Endodermal cell (in vitro differentiated cells): Measurements from ENCODE around the gene MRC2. TPM values are rescaled to one million over a fixed set of nuclear protein-coding genes. Genes with fewer than 3 reads are reported as not detected.

Experiments used
- DNase-seq: peaks from one replicate; pipeline ENCODE4 v3.0.0-alpha.2; 2017
- H3K27ac ChIP-seq: 2 replicates; pipeline ENCODE4 v1.5.1; 2013; ENCODE audit warnings: mild to moderate bottlenecking, low read depth, low read length, moderate library complexity
- H3K27me3 ChIP-seq: 2 replicates; pipeline ENCODE4 v1.6.1; 2013; ENCODE audit warnings: mild to moderate bottlenecking, low read length, moderate library complexity; ENCODE audit not compliant: insufficient read depth, control insufficient read depth, poor library complexity, severe bottlenecking
- H3K36me3 ChIP-seq: 2 replicates; pipeline ENCODE4 v1.7.0; 2013; ENCODE audit warnings: mild to moderate bottlenecking, low read length, moderate library complexity; ENCODE audit not compliant: control insufficient read depth, insufficient read depth
- H3K4me1 ChIP-seq: one replicate; pipeline ENCODE4 v1.7.0; 2013; ENCODE audit warnings: low read length; ENCODE audit not compliant: control insufficient read depth, insufficient read depth
- H3K4me3 ChIP-seq: 2 replicates; pipeline ENCODE4 v1.5.1; 2013; ENCODE audit warnings: mild to moderate bottlenecking, low read length, moderate library complexity
- H3K9ac ChIP-seq: 2 replicates; pipeline ENCODE4 v1.6.1; 2013; ENCODE audit warnings: mild to moderate bottlenecking, low read length, moderate library complexity; ENCODE audit not compliant: poor library complexity, severe bottlenecking; ENCODE audit errors: extremely low read depth
- H3K9me3 ChIP-seq: 2 replicates; pipeline ENCODE4 v1.6.1; 2013; ENCODE audit warnings: mild to moderate bottlenecking, low read length, moderate library complexity; ENCODE audit not compliant: control insufficient read depth
- H3K27ac Mint-ChIP-seq: 2 replicates; pipeline ENCODE4 v1.8.0; 2020; ENCODE audit warnings: mixed read lengths
- H3K27me3 Mint-ChIP-seq: 2 replicates; pipeline ENCODE4 v1.8.0; 2021; ENCODE audit warnings: mild to moderate bottlenecking, mixed read lengths; ENCODE audit not compliant: insufficient read depth
- H3K36me3 Mint-ChIP-seq: 2 replicates; pipeline ENCODE4 v1.8.0; 2020; ENCODE audit warnings: low read depth, mixed read lengths
- H3K4me1 Mint-ChIP-seq: 2 replicates; pipeline ENCODE4 v1.8.0; 2020; ENCODE audit warnings: mixed read lengths
- H3K4me3 Mint-ChIP-seq: 2 replicates; pipeline ENCODE4 v1.8.0; 2020; ENCODE audit warnings: mild to moderate bottlenecking, moderate library complexity, mixed read lengths
- H3K9me3 Mint-ChIP-seq: 2 replicates; pipeline ENCODE4 v1.8.0; 2020; ENCODE audit warnings: mild to moderate bottlenecking, mixed read lengths
- WGBS, 2 experiments: methylation state at CpG; one replicate each; pipeline versions ENCODE4 v1.1.5 to v1.1.7; 2013; ENCODE audit warnings: missing lambda C conversion rate in 2 of 2, mixed read lengths in 1 of 2; ENCODE audit not compliant: insufficient coverage in 1 of 2, insufficient read length in 1 of 2; 5-methylcytosine and 5-hydroxymethylcytosine counted together
- total RNA-seq, 2 donors: library from RNA; stranded (reverse); fragmentation: NEBNext Ultra II Directional in 1 of 2; extraction: Animal tissue kit (Norgen Biotek cat#: 25700) in 1 of 2; gene quantifications; 2 replicates in 1 of 2; 3 replicates in 1 of 2; pipeline ENCODE4 v1.2.1, GENCODE V29; 2021
- TF ChIP-seq, protein P1 (sequence below): fragments of 200-600 bp; sonication (generic); conservative IDR thresholded peaks from 2 replicates; pipeline ENCODE4 v1.5.0; 2021; ENCODE audit warnings: antibody characterized with exemption, mild to moderate bottlenecking

The MRC2 gene
- total RNA-seq, 2 donors from 2014 or later = 103 to 165 TPM

DNA sequence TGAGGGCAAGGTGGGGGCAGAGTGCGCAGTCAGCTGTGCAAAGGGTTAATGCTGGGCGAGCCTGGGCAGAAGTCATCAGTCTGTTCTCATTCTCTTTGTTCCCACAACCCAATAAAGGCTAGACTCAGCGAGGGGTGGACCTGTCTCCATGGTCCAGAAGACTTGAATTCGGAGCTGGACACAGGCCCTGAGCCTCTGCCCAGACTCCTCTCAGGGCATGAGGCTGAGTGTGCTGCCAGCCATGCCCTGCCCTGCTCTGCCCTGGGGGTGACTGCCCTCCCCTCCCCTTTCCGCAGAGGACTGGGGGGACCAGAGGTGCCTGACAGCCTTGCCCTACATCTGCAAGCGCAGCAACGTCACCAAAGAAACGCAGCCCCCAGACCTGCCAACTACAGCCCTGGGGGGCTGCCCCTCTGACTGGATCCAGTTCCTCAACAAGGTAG lies 54.5 kb downstream of the MRC2 start:
- Mint-ChIP-seq H3K27me3 (no peaks in the 10 kb centered on the region), H3K4me1 (no peaks in the 10 kb centered on the region), H3K36me3 (peaks cover 69% of the 10 kb centered on the region), H3K9me3 (peaks cover 14% of the 10 kb centered on the region), H3K4me3 (no peak overlapping the region), H3K27ac (no peak overlapping the region)
- TF ChIP-seq, protein P1, sequence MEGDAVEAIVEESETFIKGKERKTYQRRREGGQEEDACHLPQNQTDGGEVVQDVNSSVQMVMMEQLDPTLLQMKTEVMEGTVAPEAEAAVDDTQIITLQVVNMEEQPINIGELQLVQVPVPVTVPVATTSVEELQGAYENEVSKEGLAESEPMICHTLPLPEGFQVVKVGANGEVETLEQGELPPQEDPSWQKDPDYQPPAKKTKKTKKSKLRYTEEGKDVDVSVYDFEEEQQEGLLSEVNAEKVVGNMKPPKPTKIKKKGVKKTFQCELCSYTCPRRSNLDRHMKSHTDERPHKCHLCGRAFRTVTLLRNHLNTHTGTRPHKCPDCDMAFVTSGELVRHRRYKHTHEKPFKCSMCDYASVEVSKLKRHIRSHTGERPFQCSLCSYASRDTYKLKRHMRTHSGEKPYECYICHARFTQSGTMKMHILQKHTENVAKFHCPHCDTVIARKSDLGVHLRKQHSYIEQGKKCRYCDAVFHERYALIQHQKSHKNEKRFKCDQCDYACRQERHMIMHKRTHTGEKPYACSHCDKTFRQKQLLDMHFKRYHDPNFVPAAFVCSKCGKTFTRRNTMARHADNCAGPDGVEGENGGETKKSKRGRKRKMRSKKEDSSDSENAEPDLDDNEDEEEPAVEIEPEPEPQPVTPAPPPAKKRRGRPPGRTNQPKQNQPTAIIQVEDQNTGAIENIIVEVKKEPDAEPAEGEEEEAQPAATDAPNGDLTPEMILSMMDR = no peak
- no peak for DNase-seq
- H3K9me3 ChIP-seq = peaks cover 15% of the 10 kb centered on the region
- H3K4me1 ChIP-seq = no peaks in the 10 kb centered on the region
- no peak overlapping the region for H3K4me3 ChIP-seq
- peaks cover 57% of the 10 kb centered on the region for H3K36me3 ChIP-seq
- no peak overlapping the region for H3K9ac ChIP-seq
- 80 to 97% methylated on average over 1 to 8 of the region's 8 CpGs for WGBS, 2 experiments
- H3K27me3 ChIP-seq = no peaks in the 10 kb centered on the region
- no peak overlapping the region for H3K27ac ChIP-seq

DNA sequence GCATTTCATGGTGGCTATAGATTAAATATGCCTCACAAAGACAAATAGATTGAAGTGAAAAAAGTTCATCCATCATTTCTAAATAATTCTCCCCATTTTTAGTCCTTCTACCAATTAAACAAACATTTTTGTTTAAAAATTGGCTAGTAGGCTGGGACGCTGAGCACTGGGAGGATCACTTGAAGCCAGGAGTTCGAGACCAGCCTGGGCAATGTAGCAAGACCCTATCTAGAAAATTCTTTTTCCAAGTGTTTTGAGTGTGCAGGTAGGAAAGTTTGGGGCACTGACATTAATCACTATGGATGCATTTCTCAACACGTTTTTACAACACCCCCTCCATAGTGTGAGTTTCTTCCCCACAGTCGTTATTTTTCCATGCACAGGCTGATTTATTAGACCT lies 56.7 kb downstream of the MRC2 start:
- Mint-ChIP-seq H3K27me3 (no peaks in the 10 kb centered on the region), H3K27ac (no peak overlapping the region), H3K9me3 (peaks cover 14% of the 10 kb centered on the region), H3K4me3 (no peak overlapping the region), H3K4me1 (no peaks in the 10 kb centered on the region), H3K36me3 (peaks cover 70% of the 10 kb centered on the region)
- Histone ChIP-seq H3K9ac (no peak overlapping the region), H3K36me3 (peaks cover 58% of the 10 kb centered on the region), H3K9me3 (peaks cover 15% of the 10 kb centered on the region), H3K27me3 (no peaks in the 10 kb centered on the region), H3K4me3 (no peak overlapping the region), H3K4me1 (no peaks in the 10 kb centered on the region), H3K27ac (no peak overlapping the region)
- TF ChIP-seq, protein P1 = no peak
- 95% methylated on average over 4 of the region's 4 CpGs; no CpG with 5 or more reads in 1 of the 2 experiments for WGBS, 2 experiments
- no peak for DNase-seq

DNA sequence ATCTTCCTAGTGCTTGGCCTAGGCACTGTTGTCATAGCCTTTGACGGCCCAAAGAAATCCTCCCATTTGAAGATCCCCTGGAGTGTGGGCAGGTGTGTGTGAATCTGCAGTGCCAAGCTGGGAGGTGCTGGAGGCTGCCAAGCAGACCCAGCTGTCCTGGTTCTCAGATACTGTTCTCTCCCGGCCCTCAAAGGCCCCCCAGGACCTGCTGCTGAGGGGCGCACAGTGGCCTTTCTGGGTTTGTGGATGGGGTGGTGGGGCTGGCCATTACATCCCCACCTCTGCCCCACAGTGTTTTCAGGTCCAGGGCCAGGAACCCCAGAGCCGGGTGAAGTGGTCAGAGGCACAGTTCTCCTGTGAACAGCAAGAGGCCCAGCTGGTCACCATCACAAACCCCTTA lies 60.5 kb downstream of the MRC2 start:
- H3K4me1 ChIP-seq = no peaks in the 10 kb centered on the region
- H3K9me3 Mint-ChIP-seq = peaks cover 14% of the 10 kb centered on the region
- 88 to 90% methylated on average over 1 to 4 of the region's 4 CpGs for WGBS, 2 experiments
- TF ChIP-seq, protein P1 = no peak
- no peak overlapping the region for H3K4me3 ChIP-seq
- H3K9me3 ChIP-seq = peaks cover 15% of the 10 kb centered on the region
- peaks cover 58% of the 10 kb centered on the region for H3K36me3 Mint-ChIP-seq
- H3K27me3 Mint-ChIP-seq = no peaks in the 10 kb centered on the region
- H3K9ac ChIP-seq = no peak overlapping the region
- no peak overlapping the region for H3K4me3 Mint-ChIP-seq
- H3K27ac ChIP-seq = no peak overlapping the region
- H3K27ac Mint-ChIP-seq = no peak overlapping the region
- no peaks in the 10 kb centered on the region for H3K4me1 Mint-ChIP-seq
- peaks cover 52% of the 10 kb centered on the region for H3K36me3 ChIP-seq
- H3K27me3 ChIP-seq = no peaks in the 10 kb centered on the region
- peak; percentile 41 for DNase-seq
